Measurements from ENCODE around the gene HPS4. TPM values are rescaled to one million over a fixed set of nuclear protein-coding genes. Genes with fewer than 3 reads are reported as not detected.

The HPS4 gene
- total RNA-seq, 1 donor from 2014 or later = 46.1 TPM

DNA sequence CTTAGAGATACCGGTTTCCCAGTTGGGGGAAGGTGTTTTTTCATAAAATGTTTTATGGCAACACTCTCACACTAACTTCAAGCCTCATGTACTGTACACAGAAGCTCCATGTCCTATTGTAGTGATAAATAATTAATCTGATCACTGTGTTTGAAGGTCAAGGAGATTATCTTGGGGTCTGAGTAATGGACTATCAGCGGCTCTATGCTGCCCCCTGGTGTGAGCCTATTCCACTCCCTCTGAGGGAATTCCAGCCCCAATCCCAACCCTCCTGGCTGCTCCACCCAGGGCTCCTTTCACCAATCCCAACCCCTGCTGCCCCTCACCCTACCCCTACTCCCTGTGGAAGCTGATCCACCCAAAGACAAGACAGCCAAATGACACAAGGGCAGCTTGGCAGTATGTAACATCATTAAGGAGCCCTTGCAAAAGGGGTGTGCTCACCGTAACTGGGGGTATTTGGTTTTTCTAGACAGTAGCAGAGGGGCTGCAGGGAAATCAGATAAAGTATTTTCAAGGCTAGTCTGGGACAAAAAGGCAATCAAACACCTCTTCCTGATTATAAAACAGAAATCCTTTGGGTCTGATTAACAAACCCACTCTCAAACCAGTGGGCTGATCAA, 22.3 kb downstream of the HPS4 start:
- no peak overlapping the region for H3K27ac Mint-ChIP-seq
- peaks cover 18% of the 10 kb centered on the region for H3K4me1 Mint-ChIP-seq (ENCODE audit: unreplicated experiment)
- TF ChIP-seq, protein P1, sequence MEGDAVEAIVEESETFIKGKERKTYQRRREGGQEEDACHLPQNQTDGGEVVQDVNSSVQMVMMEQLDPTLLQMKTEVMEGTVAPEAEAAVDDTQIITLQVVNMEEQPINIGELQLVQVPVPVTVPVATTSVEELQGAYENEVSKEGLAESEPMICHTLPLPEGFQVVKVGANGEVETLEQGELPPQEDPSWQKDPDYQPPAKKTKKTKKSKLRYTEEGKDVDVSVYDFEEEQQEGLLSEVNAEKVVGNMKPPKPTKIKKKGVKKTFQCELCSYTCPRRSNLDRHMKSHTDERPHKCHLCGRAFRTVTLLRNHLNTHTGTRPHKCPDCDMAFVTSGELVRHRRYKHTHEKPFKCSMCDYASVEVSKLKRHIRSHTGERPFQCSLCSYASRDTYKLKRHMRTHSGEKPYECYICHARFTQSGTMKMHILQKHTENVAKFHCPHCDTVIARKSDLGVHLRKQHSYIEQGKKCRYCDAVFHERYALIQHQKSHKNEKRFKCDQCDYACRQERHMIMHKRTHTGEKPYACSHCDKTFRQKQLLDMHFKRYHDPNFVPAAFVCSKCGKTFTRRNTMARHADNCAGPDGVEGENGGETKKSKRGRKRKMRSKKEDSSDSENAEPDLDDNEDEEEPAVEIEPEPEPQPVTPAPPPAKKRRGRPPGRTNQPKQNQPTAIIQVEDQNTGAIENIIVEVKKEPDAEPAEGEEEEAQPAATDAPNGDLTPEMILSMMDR (conservative IDR thresholded peaks at IDR 0.05) = peak; percentile 88
- H3K36me3 Mint-ChIP-seq = peaks cover 4% of the 10 kb centered on the region
- no peaks in the 10 kb centered on the region for H3K27me3 Mint-ChIP-seq
- no peaks in the 10 kb centered on the region for H3K9me3 Mint-ChIP-seq
- no peak for DNase-seq (ENCODE audit: extremely low spot score, unreplicated experiment)
- H3K4me3 Mint-ChIP-seq = no peak overlapping the region

DNA sequence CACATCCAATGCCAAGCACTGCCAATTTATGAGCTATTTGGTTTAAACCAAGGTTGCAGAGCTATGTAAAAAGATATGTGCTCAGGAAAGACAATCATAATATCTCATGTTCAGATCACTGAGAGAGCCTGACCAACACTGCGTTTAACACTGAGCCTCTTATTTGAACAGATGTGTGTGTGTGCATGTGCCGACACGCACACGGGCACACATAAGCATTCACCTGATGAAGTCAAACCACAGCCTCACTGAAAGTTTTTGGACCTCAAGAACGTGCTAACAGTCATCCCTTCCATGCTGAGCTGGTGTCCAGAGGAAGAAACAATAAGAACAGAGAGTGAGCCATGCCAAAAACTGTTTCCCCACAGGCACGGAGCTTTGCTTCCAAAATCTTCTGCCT, 23.4 kb downstream of the HPS4 start:
- TF ChIP-seq, protein P1 (conservative IDR thresholded peaks at IDR 0.05) = no peak
- H3K27me3 Mint-ChIP-seq = no peaks in the 10 kb centered on the region
- H3K27ac Mint-ChIP-seq = no peak overlapping the region
- H3K4me3 Mint-ChIP-seq = no peak overlapping the region
- H3K9me3 Mint-ChIP-seq = no peaks in the 10 kb centered on the region
- DNase-seq (ENCODE audit: extremely low spot score, unreplicated experiment) = no peak
- H3K4me1 Mint-ChIP-seq (ENCODE audit: unreplicated experiment) = peaks cover 18% of the 10 kb centered on the region
- H3K36me3 Mint-ChIP-seq = peaks cover 4% of the 10 kb centered on the region

DNA sequence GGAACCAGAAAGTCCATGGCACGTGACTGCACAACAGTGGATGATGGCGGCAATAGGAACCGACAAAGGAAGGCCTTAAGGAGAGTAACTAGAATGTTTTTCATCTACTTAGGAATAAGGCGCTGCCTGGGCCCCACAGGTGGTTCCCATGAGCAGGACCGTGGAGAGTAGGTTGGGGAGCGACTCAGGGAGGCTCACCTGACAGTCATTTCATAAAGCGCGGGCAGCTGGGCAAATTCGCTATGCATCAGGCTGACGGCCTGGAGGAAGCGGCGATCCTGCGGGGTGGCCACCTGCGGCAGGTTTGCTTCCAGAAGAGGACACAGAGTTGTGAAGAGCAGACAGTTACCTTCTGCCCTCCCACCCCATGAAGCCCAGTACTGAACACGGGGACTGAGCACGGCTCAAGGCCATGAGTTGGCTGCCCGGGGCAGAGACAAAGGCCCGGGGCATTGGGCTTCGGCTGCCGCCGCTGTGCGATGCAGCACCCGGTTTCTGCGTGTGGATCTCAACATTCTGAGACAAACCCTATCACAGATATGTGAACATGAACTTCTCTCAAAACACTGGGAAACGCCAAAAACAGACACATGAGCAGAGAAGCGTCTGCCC, 25.8 kb downstream of the HPS4 start:
- H3K4me1 Mint-ChIP-seq (ENCODE audit: unreplicated experiment) = peaks cover 10% of the 10 kb centered on the region
- DNase-seq (ENCODE audit: extremely low spot score, unreplicated experiment) = no peak
- H3K27ac Mint-ChIP-seq = no peak overlapping the region
- no peaks in the 10 kb centered on the region for H3K9me3 Mint-ChIP-seq
- no peaks in the 10 kb centered on the region for H3K36me3 Mint-ChIP-seq
- no peak overlapping the region for H3K4me3 Mint-ChIP-seq
- no peaks in the 10 kb centered on the region for H3K27me3 Mint-ChIP-seq
- TF ChIP-seq, protein P1 (conservative IDR thresholded peaks at IDR 0.05) = no peak

DNA sequence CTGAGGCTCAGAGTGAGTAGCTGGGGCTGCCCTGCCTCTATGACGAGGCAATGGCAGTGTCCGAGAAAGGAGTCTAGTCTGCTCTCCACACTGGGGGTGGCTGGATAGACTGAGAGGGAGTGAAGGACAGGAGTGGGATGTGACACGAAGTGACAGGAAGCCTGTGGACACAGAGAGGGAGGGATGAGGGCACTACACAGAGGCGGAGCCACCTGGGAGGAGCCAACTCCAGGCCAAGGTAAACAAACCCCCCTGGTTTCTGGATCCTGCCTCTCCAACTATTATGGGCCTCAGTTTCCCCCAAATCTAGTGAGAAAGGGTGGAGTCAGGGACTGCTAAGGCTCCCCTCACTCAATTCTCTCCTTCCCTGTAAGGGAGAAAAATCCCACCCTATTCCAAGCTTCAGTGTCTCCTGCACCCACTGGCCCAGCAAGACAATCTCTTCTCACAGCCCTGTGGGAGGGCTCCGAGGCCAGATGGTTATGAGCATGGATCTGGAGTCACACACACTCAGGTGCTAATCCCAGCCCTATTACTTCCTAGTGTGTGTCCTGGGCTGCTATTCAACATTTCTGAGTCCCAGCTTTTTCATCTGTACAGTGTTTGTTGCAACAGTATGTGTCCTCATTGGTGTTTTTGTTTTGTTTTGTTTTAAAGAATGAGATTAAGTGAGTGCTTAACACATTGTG, 29.6 kb downstream of the HPS4 start:
- H3K27me3 Mint-ChIP-seq = no peaks in the 10 kb centered on the region
- no peaks in the 10 kb centered on the region for H3K4me1 Mint-ChIP-seq (ENCODE audit: unreplicated experiment)
- no peak overlapping the region for H3K27ac Mint-ChIP-seq
- peaks cover 3% of the 10 kb centered on the region for H3K36me3 Mint-ChIP-seq
- H3K4me3 Mint-ChIP-seq = no peak overlapping the region
- TF ChIP-seq, protein P1 (conservative IDR thresholded peaks at IDR 0.05) = no peak
- DNase-seq (ENCODE audit: extremely low spot score, unreplicated experiment) = no peak
- H3K9me3 Mint-ChIP-seq = no peaks in the 10 kb centered on the region

DNA sequence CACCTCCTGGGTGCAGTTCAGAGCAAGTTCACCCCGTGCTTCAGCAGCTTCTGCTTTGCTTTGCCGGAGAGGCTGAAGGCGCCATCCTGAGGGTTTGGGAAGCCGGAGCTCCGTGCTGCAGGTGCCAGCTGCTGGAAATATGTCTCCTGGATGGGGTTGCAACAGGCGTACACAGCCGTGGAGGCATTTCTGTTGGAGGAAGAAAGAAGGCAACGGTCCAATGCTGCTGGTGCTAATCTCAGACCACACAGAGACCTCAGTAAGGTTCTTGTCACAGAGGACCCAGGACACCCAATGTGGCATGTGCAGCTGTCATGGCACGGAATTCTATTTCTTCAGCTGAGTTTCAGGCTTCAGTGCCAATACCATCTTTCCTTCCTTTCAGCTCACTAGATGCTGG, 30.4 kb downstream of the HPS4 start:
- no peaks in the 10 kb centered on the region for H3K4me1 Mint-ChIP-seq (ENCODE audit: unreplicated experiment)
- peaks cover 3% of the 10 kb centered on the region for H3K36me3 Mint-ChIP-seq
- no peaks in the 10 kb centered on the region for H3K27me3 Mint-ChIP-seq
- DNase-seq (ENCODE audit: extremely low spot score, unreplicated experiment) = no peak
- TF ChIP-seq, protein P1 (conservative IDR thresholded peaks at IDR 0.05) = no peak
- no peaks in the 10 kb centered on the region for H3K9me3 Mint-ChIP-seq
- no peak overlapping the region for H3K27ac Mint-ChIP-seq
- H3K4me3 Mint-ChIP-seq = no peak overlapping the region

Measured in type B pancreatic cell (in vitro differentiated cells).